ENCODE measurements around the gene BMP6.

GRCh38 chr6:7917729-7918128 lies 191.8 kb downstream of the BMP6 start:
- TF ChIP-seq CTCF (IDR thresholded peaks at IDR 0.05; ENCODE audit: low read length), result no peak
- TF ChIP-seq EZH2 (optimal IDR thresholded peaks at IDR 0.05; ENCODE audit: low read depth, low read length), result no peak

Data from MM.1S (cell line).